GM18508 (cell line): ENCODE data around the gene TAF11L5.
"Not testable (repeated sequence)": the region's sequence is repeated elsewhere in the genome, so short reads cannot be mapped to it uniquely, and the experiment has no call there.

Experiments used
- ATAC-seq: cut with Tn5 transposase; IDR thresholded peaks from one replicate; pipeline ENCODE4 v1.9.1; 2021; ENCODE audit warnings: moderate number of reproducible peaks; ENCODE audit not compliant: insufficient read depth, unreplicated experiment

The TAF11L5 gene

DNA sequence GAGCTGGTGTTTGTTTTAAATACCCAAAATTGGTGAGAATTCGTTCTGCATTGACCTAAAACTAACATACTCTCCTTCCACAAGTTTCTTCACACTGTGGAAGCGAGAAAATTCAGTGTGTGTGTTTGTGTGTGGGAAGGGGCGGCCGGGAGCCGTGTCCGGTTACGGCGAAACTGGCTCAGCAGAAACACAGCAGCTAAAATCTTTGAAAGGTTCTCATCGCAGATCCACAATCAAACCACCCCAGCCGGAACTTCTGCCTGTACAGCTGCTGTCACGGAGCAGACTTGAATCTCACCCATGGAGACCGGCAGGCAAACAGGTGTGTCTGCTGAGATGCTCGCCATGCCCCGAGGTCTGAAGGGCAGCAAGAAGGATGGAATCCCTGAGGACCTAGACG is at the start of gene TAF11L5:
TSS of gene TAF11L5 (plus strand) at position 301 of the 400 bp plus-strand sequence.
- ATAC-seq = not testable (repeated sequence)

DNA sequence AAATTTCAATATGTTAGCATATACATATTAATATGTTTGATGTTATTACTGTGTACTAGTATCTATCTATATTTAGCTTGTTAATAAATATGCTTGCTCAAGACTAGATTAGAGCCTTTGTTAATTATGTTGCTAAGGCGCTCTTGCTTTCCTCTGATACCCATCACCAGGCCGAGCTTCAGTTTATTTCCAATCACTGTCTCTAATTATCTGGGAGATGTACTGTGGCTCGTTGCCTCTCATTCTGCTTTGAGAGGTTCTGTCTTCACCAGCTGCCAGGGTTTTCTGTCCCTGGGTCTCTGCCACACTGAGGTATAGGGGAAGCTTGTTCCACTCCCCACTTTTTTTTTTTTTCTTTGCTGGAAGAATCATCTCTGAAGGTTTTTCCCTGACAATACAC is 48.0 kb upstream of the TAF11L5 start:
- ATAC-seq = no peak

DNA sequence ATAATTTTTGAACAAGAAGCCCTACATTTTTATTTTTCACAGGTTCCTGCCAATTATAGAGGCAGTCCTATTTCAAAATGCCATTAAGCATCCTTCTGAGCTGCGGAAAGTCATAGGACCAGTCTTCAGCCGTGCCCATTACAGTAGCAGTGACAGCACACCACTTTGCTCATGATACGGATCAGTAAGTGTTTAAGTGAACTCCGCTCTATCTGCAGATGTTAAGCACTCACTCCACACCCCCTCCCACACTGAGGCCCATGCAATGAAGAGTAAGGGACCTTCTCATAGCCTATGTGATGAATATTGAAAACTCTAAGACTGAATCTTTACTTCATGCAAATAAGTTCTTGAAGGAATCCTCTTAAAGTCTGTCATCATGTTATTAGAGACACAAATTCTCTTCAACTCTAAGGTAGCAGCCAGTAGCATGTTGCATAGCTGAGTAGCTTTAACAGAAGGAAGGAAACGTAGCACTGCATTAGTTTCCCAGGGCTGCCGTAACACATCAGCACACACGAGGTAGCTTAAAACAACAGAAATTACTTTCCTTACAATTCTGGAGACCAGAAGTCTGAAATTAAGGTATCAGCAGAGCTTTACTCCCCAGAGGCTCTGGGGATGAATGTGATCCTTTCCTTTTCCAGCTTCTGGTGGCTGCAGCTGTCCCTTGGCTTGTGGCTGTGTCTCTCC is 47.3 kb upstream of the TAF11L5 start:
- no peak for ATAC-seq

DNA sequence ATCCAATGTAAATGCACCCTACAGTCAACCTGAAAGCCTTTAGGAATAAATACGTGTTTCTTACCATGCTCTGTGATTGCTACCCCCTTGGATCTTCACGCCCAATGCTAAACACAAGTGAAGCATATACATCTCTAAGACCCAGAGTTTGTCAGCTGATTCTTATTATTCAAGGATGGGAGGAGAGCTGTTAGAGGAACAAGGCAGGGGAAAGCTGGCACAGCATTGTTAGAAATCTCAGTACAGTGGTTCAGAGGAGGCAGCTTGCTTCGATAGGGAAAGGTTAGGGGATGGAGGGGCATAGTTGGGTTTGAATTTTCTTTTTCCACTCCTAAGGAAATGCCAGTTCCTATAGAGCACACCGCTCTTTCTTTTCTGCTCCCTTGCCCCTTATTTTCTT is 43.7 kb upstream of the TAF11L5 start:
- ATAC-seq = no peak

- no peak for ATAC-seq
Measured at GRCh38 chr5:17482790-17483189, 42.2 kb upstream of the TAF11L5 start.

- ATAC-seq = not testable (repeated sequence)
Measured at GRCh38 chr5:17486464-17487173, 38.4 kb upstream of the TAF11L5 start.

GRCh38 chr5:17487174-17487512 is 37.9 kb upstream of the TAF11L5 start:
- ATAC-seq = no peak

DNA sequence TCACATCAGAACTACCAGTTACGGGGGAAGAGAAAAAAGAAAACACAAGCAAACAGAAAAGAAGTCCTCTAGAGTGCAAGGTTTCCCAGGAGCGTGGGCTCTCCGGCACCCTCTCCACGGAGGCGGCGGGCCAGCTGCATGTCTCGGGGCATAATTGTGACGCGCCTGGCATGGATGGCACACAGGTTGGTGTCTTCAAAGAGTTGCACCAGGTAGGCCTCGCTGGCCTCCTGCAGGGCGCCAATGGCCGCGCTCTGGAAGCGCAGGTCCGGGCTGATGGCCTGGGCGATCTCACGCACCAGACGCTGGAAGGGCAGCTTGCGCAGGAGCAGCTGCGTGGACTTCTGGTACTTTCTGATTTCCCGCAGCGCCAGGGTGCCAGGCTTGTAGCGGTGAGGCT is 33.8 kb upstream of the TAF11L5 start:
- ATAC-seq = not testable (repeated sequence)

GRCh38 chr5:17492770-17493169 is 32.3 kb upstream of the TAF11L5 start:
- no peak for ATAC-seq

- no peak for ATAC-seq
Measured at GRCh38 chr5:17497446-17497845, 27.6 kb upstream of the TAF11L5 start.

- not testable (repeated sequence) for ATAC-seq
Measured at GRCh38 chr5:17497931-17498330, 27.1 kb upstream of the TAF11L5 start, which contains the start of gene TAF11L2. TSS of gene TAF11L2 (plus strand) at chr5:17498231.

- no peak for ATAC-seq
Measured at GRCh38 chr5:17511775-17512325, 13.2 kb upstream of the TAF11L5 start.

DNA sequence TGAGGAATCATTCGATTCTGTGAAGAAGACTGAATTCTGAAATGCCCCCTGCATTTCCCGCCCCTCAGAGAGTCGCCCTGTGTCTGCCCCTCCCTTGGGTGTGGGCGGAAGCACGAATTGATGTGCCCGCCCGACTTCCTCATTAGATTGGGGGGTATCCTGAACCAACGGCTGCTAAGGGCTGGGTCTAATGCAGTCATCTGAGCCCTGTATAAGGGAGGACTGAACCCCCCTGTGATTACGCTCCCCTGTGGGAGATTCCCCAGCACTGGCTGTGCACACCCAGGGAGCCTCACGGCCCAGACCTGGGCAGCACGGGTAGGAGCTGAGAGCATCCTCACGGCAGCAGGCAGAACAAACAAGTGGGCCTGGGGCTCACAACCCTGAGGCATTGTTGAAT is 7.5 kb upstream of the TAF11L5 start:
- not testable (repeated sequence) for ATAC-seq

GRCh38 chr5:17518067-17518466 is 7.0 kb upstream of the TAF11L5 start, which contains the start of gene TAF11L3:
TSS of gene TAF11L3 (plus strand) at chr5:17518367.
- not testable (repeated sequence) for ATAC-seq

- ATAC-seq = not testable (repeated sequence)
Measured at GRCh38 chr5:17519508-17519907, 5.5 kb upstream of the TAF11L5 start.

DNA sequence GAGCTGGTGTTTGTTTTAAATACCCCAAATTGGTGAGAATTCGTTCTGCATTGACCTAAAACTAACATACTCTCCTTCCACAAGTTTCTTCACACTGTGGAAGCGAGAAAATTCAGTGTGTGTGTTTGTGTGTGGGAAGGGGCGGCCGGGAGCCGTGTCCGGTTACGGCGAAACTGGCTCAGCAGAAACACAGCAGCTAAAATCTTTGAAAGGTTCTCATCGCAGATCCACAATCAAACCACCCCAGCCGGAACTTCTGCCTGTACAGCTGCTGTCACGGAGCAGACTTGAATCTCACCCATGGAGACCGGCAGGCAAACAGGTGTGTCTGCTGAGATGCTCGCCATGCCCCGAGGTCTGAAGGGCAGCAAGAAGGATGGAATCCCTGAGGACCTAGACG is 3.5 kb upstream of the TAF11L5 start, which contains the start of gene TAF11L4:
TSS of gene TAF11L4 (plus strand) at position 301 of the 400 bp plus-strand sequence.
- ATAC-seq = not testable (repeated sequence)

GRCh38 chr5:17526504-17526903 is 1.5 kb downstream of the TAF11L5 start:
- ATAC-seq = not testable (repeated sequence)

- ATAC-seq = not testable (repeated sequence)
Measured at GRCh38 chr5:17528369-17528768, 3.3 kb downstream of the TAF11L5 start, which contains the start of gene TAF11L6. TSS of gene TAF11L6 (plus strand) at chr5:17528669.
